NCI-H2171 (cell line): ENCODE measurements around the gene PMM2.
"Not testable (repeated sequence)": the region's sequence is repeated elsewhere in the genome, so short reads cannot be mapped to it uniquely, and the experiment has no call there.

Source experiments
- DNase-seq: peaks from one replicate; lab custom pipeline; 2025; lab: John Stamatoyannopoulos, UW

The PMM2 gene

GRCh38 chr16:8782673-8783072 lies 15.0 kb upstream of the PMM2 start:
- DNase-seq: no peak

GRCh38 chr16:8785408-8785807 lies 12.2 kb upstream of the PMM2 start:
- DNase-seq: no peak

- DNase-seq: not testable (repeated sequence)
Observed at GRCh38 chr16:8786316-8786715, 11.3 kb upstream of the PMM2 start.

GRCh38 chr16:8788578-8789172 lies 9.0 kb upstream of the PMM2 start:
- DNase-seq: no peak

- no peak for DNase-seq
Observed at GRCh38 chr16:8795091-8795490, 2.5 kb upstream of the PMM2 start.

GRCh38 chr16:8795818-8796217 lies 1.8 kb upstream of the PMM2 start:
- DNase-seq: no peak

- no peak for DNase-seq
Observed at GRCh38 chr16:8796469-8797363, 923 bp upstream of the PMM2 start.

GRCh38 chr16:8798174-8798527 lies 512 bp downstream of the PMM2 start:
- DNase-seq: no peak

- DNase-seq: no peak
Observed at GRCh38 chr16:8798535-8799157, 1.0 kb downstream of the PMM2 start.

GRCh38 chr16:8801701-8802100 lies 4.1 kb downstream of the PMM2 start:
- no peak for DNase-seq

- DNase-seq: not testable (repeated sequence)
Observed at GRCh38 chr16:8803733-8804132, 6.1 kb downstream of the PMM2 start.

GRCh38 chr16:8804313-8804712 lies 6.7 kb downstream of the PMM2 start:
- DNase-seq: no peak

GRCh38 chr16:8806272-8806983 lies 8.8 kb downstream of the PMM2 start:
- DNase-seq: no peak

GRCh38 chr16:8807189-8807588 lies 9.6 kb downstream of the PMM2 start:
- DNase-seq: no peak

GRCh38 chr16:8808009-8808408 lies 10.4 kb downstream of the PMM2 start:
- no peak for DNase-seq

- no peak for DNase-seq
Observed at GRCh38 chr16:8808613-8809353, 11.1 kb downstream of the PMM2 start.

- no peak for DNase-seq
Observed at GRCh38 chr16:8812162-8812843, 14.7 kb downstream of the PMM2 start.

- DNase-seq: no peak
Observed at GRCh38 chr16:8814095-8814806, 16.6 kb downstream of the PMM2 start.

GRCh38 chr16:8816967-8817655 lies 19.5 kb downstream of the PMM2 start:
- no peak for DNase-seq
